Measurements from ENCODE around the gene ARRB2.
"Not testable (repeated sequence)": the region's sequence is repeated elsewhere in the genome, so short reads cannot be mapped to it uniquely, and the experiment has no call there.

The ARRB2 gene

GRCh38 chr17:4699401-4700056 lies 10.9 kb upstream of the ARRB2 start:
- 88 to 89% methylated on average over 13 of the region's 13 CpGs for WGBS, 2 experiments
- not testable (repeated sequence) for H3K36me3 ChIP-seq (ENCODE audit: control insufficient read depth, insufficient read depth, low read length); H3K9me3 ChIP-seq (ENCODE audit: control insufficient read depth, low read length); H3K27ac ChIP-seq (ENCODE audit: insufficient read depth, low read depth, low read length, poor library complexity, severe bottlenecking); H3K4me3 ChIP-seq (ENCODE audit: insufficient read depth, low read depth, low read length); H3K27me3 ChIP-seq (ENCODE audit: control insufficient read depth, insufficient read depth, low read length, poor library complexity, severe bottlenecking)
- peaks cover 12% of the 10 kb centered on the region for H3K4me1 ChIP-seq (ENCODE audit: control insufficient read depth, insufficient read depth, low read length)

- H3K27ac ChIP-seq (ENCODE audit: insufficient read depth, low read depth, low read length, poor library complexity, severe bottlenecking), result no peak overlapping the region
- H3K27me3 ChIP-seq (ENCODE audit: control insufficient read depth, insufficient read depth, low read length, poor library complexity, severe bottlenecking), result no peaks in the 10 kb centered on the region
- WGBS, 2 experiments, result 94 to 97% methylated on average over 1 of the region's 1 CpG
- no peaks in the 10 kb centered on the region for H3K9me3 ChIP-seq (ENCODE audit: control insufficient read depth, low read length)
- H3K36me3 ChIP-seq (ENCODE audit: control insufficient read depth, insufficient read depth, low read length), result peaks cover under 1% of the 10 kb centered on the region
- H3K4me1 ChIP-seq (ENCODE audit: control insufficient read depth, insufficient read depth, low read length), result peaks cover 12% of the 10 kb centered on the region
- no peak overlapping the region for H3K4me3 ChIP-seq (ENCODE audit: insufficient read depth, low read depth, low read length)
Observed at GRCh38 chr17:4701116-4701515, 9.3 kb upstream of the ARRB2 start.

- no peaks in the 10 kb centered on the region for H3K9me3 ChIP-seq (ENCODE audit: control insufficient read depth, low read length)
- H3K27ac ChIP-seq (ENCODE audit: insufficient read depth, low read depth, low read length, poor library complexity, severe bottlenecking), result no peak overlapping the region
- 5 to 7% methylated on average over 15 of the region's 15 CpGs for WGBS, 2 experiments
Observed at GRCh38 chr17:4703330-4703691, 7.1 kb upstream of the ARRB2 start.

GRCh38 chr17:4704574-4704907 lies 5.9 kb upstream of the ARRB2 start:
- H3K4me1 ChIP-seq (ENCODE audit: control insufficient read depth, insufficient read depth, low read length), result peaks cover 15% of the 10 kb centered on the region
- WGBS, 2 experiments, result 78 to 82% methylated on average over 14 of the region's 14 CpGs
- not testable (repeated sequence) for H3K36me3 ChIP-seq (ENCODE audit: control insufficient read depth, insufficient read depth, low read length); H3K9me3 ChIP-seq (ENCODE audit: control insufficient read depth, low read length); H3K27me3 ChIP-seq (ENCODE audit: control insufficient read depth, insufficient read depth, low read length, poor library complexity, severe bottlenecking); H3K27ac ChIP-seq (ENCODE audit: insufficient read depth, low read depth, low read length, poor library complexity, severe bottlenecking)
- peak overlapping the region; percentile 92 for H3K4me3 ChIP-seq (ENCODE audit: insufficient read depth, low read depth, low read length)

More at GRCh38 chr17:4703330-4703691, 7.1 kb upstream of the ARRB2 start:
- H3K27me3 ChIP-seq (ENCODE audit: control insufficient read depth, insufficient read depth, low read length, poor library complexity, severe bottlenecking), result no peaks in the 10 kb centered on the region
- no peaks in the 10 kb centered on the region for H3K36me3 ChIP-seq (ENCODE audit: control insufficient read depth, insufficient read depth, low read length)
- peaks cover 12% of the 10 kb centered on the region for H3K4me1 ChIP-seq (ENCODE audit: control insufficient read depth, insufficient read depth, low read length)
- peak overlapping the region; percentile 92 for H3K4me3 ChIP-seq (ENCODE audit: insufficient read depth, low read depth, low read length)

GRCh38 chr17:4704991-4705390 lies 5.4 kb upstream of the ARRB2 start:
- H3K27ac ChIP-seq (ENCODE audit: insufficient read depth, low read depth, low read length, poor library complexity, severe bottlenecking), result no peak overlapping the region
- 93 to 95% methylated on average over 15 of the region's 15 CpGs for whole genome bisulfite sequencing, 2 experiments

GRCh38 chr17:4706121-4706520 lies 4.3 kb upstream of the ARRB2 start:
- Histone ChIP-seq H3K4me3 (ENCODE audit: insufficient read depth, low read depth, low read length) (no peak overlapping the region), H3K36me3 (ENCODE audit: control insufficient read depth, insufficient read depth, low read length) (no peaks in the 10 kb centered on the region), H3K27ac (ENCODE audit: insufficient read depth, low read depth, low read length, poor library complexity, severe bottlenecking) (no peak overlapping the region), H3K27me3 (ENCODE audit: control insufficient read depth, insufficient read depth, low read length, poor library complexity, severe bottlenecking) (no peaks in the 10 kb centered on the region), H3K9me3 (ENCODE audit: control insufficient read depth, low read length) (no peaks in the 10 kb centered on the region), H3K4me1 (ENCODE audit: control insufficient read depth, insufficient read depth, low read length) (peaks cover 19% of the 10 kb centered on the region)
- 46 to 52% methylated on average over 7 of the region's 7 CpGs for WGBS, 2 experiments

More at GRCh38 chr17:4704991-4705390, 5.4 kb upstream of the ARRB2 start:
- no peaks in the 10 kb centered on the region for H3K27me3 ChIP-seq (ENCODE audit: control insufficient read depth, insufficient read depth, low read length, poor library complexity, severe bottlenecking)
- H3K4me3 ChIP-seq (ENCODE audit: insufficient read depth, low read depth, low read length), result peak overlapping the region; percentile 92
- H3K36me3 ChIP-seq (ENCODE audit: control insufficient read depth, insufficient read depth, low read length), result no peaks in the 10 kb centered on the region
- no peaks in the 10 kb centered on the region for H3K9me3 ChIP-seq (ENCODE audit: control insufficient read depth, low read length)
- peaks cover 16% of the 10 kb centered on the region for H3K4me1 ChIP-seq (ENCODE audit: control insufficient read depth, insufficient read depth, low read length)

- Histone ChIP-seq H3K9me3 (ENCODE audit: control insufficient read depth, low read length) (no peaks in the 10 kb centered on the region), H3K4me3 (ENCODE audit: insufficient read depth, low read depth, low read length) (no peak overlapping the region), H3K27me3 (ENCODE audit: control insufficient read depth, insufficient read depth, low read length, poor library complexity, severe bottlenecking) (no peaks in the 10 kb centered on the region), H3K36me3 (ENCODE audit: control insufficient read depth, insufficient read depth, low read length) (no peaks in the 10 kb centered on the region), H3K4me1 (ENCODE audit: control insufficient read depth, insufficient read depth, low read length) (peaks cover 15% of the 10 kb centered on the region), H3K27ac (ENCODE audit: insufficient read depth, low read depth, low read length, poor library complexity, severe bottlenecking) (no peak overlapping the region)
- 89 to 91% methylated on average over 8 of the region's 8 CpGs for WGBS, 2 experiments
Observed at GRCh38 chr17:4708436-4708835, 2.0 kb upstream of the ARRB2 start.

GRCh38 chr17:4710693-4711634 lies 532 bp downstream of the ARRB2 start:
- no peak overlapping the region for H3K27ac ChIP-seq (ENCODE audit: insufficient read depth, low read depth, low read length, poor library complexity, severe bottlenecking)
- 10 to 11% methylated on average over 57 of the region's 57 CpGs for WGBS, 2 experiments
- H3K36me3 ChIP-seq (ENCODE audit: control insufficient read depth, insufficient read depth, low read length), result peaks cover 6% of the 10 kb centered on the region
- no peaks in the 10 kb centered on the region for H3K9me3 ChIP-seq (ENCODE audit: control insufficient read depth, low read length)
- no peaks in the 10 kb centered on the region for H3K27me3 ChIP-seq (ENCODE audit: control insufficient read depth, insufficient read depth, low read length, poor library complexity, severe bottlenecking)
- H3K4me3 ChIP-seq (ENCODE audit: insufficient read depth, low read depth, low read length), result peak overlapping the region; percentile 79
- peaks cover 15% of the 10 kb centered on the region for H3K4me1 ChIP-seq (ENCODE audit: control insufficient read depth, insufficient read depth, low read length)

GRCh38 chr17:4711661-4712181 lies 1.3 kb downstream of the ARRB2 start:
- Histone ChIP-seq H3K4me1 (ENCODE audit: control insufficient read depth, insufficient read depth, low read length) (peaks cover 15% of the 10 kb centered on the region), H3K27ac (ENCODE audit: insufficient read depth, low read depth, low read length, poor library complexity, severe bottlenecking) (no peak overlapping the region), H3K4me3 (ENCODE audit: insufficient read depth, low read depth, low read length) (peak overlapping the region; percentile 79), H3K36me3 (ENCODE audit: control insufficient read depth, insufficient read depth, low read length) (peaks cover 7% of the 10 kb centered on the region), H3K9me3 (ENCODE audit: control insufficient read depth, low read length) (no peaks in the 10 kb centered on the region), H3K27me3 (ENCODE audit: control insufficient read depth, insufficient read depth, low read length, poor library complexity, severe bottlenecking) (no peaks in the 10 kb centered on the region)
- WGBS, 2 experiments, result 63 to 71% methylated on average over 6 of the region's 6 CpGs

GRCh38 chr17:4712526-4712925 lies 2.1 kb downstream of the ARRB2 start:
- Histone ChIP-seq H3K27me3 (ENCODE audit: control insufficient read depth, insufficient read depth, low read length, poor library complexity, severe bottlenecking) (no peaks in the 10 kb centered on the region), H3K4me3 (ENCODE audit: insufficient read depth, low read depth, low read length) (no peak overlapping the region), H3K9me3 (ENCODE audit: control insufficient read depth, low read length) (no peaks in the 10 kb centered on the region), H3K4me1 (ENCODE audit: control insufficient read depth, insufficient read depth, low read length) (peaks cover 15% of the 10 kb centered on the region), H3K27ac (ENCODE audit: insufficient read depth, low read depth, low read length, poor library complexity, severe bottlenecking) (no peak overlapping the region), H3K36me3 (ENCODE audit: control insufficient read depth, insufficient read depth, low read length) (peaks cover 11% of the 10 kb centered on the region)
- WGBS, 2 experiments, result 92 to 98% methylated on average over 3 of the region's 3 CpGs

All from ectodermal cell (in vitro differentiated cells).